ENCODE data around the gene CHRNG.

CHRNG gene

DNA sequence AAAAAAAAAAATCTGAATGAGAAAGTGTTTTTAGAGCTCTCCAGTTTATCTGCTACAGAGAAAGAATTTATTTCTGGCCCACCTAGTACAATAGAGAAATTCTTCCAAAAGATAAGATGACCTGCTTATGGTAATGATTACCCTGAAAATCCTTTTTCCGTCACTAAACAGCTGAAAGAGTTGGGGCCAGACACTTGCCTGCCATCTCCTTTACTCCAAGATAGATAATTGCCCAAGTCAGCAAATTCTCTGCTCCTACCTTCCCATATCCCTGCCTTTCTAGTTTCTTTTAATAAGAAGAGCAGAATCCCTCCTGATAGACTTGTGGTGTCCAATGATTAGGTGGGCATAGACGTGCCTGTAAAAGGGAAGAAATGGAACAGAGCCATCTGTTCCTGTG is 39.1 kb downstream of the CHRNG start:
- H3K4me3 ChIP-seq (ENCODE audit: low read depth in 1 of 2, low read length in 1 of 2): no peak overlapping the region
- H3K4me1 ChIP-seq (ENCODE audit: control insufficient read depth in 1 of 2, insufficient read depth in 1 of 2, low read depth in 1 of 2, low read length in 1 of 2): no peaks in the 10 kb centered on the region
- no peak for TF ChIP-seq CTCF (IDR thresholded peaks at IDR 0.05)
- no peaks in the 10 kb centered on the region for H3K9me3 ChIP-seq
- H3K27me3 ChIP-seq: no peaks in the 10 kb centered on the region
- peaks cover 63% of the 10 kb centered on the region for H3K36me3 ChIP-seq
- no peak overlapping the region for H3K27ac ChIP-seq

GRCh38 chr2:232580648-232580981 is 41.1 kb downstream of the CHRNG start:
- H3K27ac ChIP-seq: no peak overlapping the region
- H3K4me3 ChIP-seq (ENCODE audit: low read depth in 1 of 2, low read length in 1 of 2): no peak overlapping the region
- H3K9me3 ChIP-seq: no peaks in the 10 kb centered on the region
- H3K27me3 ChIP-seq: no peaks in the 10 kb centered on the region
- no peak for TF ChIP-seq CTCF (IDR thresholded peaks at IDR 0.05)
- H3K4me1 ChIP-seq (ENCODE audit: control insufficient read depth in 1 of 2, insufficient read depth in 1 of 2, low read depth in 1 of 2, low read length in 1 of 2): no peaks in the 10 kb centered on the region
- peaks cover 54% of the 10 kb centered on the region for H3K36me3 ChIP-seq

DNA sequence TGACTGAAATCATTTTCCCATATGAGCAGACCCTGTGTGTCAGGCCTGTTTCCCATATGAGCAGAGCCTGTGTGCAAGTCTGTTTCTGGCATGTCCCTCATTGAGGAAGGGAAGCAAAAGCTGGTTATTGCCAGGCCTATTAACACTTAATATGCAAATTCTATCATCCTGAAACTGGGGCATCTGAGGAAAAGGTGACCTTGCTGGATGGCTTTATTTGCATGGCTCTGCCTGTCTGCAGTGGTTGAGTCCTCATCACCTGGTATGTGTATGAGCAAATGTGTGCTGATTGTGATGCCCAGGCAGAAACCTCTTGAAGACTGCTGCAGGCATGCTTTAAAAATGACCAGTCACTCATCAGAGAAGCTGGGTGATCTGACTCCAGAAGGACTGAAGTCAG is 42.2 kb downstream of the CHRNG start:
- Histone ChIP-seq H3K9me3 (no peaks in the 10 kb centered on the region), H3K4me3 (ENCODE audit: low read depth in 1 of 2, low read length in 1 of 2) (no peak overlapping the region), H3K27me3 (no peaks in the 10 kb centered on the region), H3K36me3 (peaks cover 49% of the 10 kb centered on the region), H3K4me1 (ENCODE audit: control insufficient read depth in 1 of 2, insufficient read depth in 1 of 2, low read depth in 1 of 2, low read length in 1 of 2) (no peaks in the 10 kb centered on the region), H3K27ac (no peak overlapping the region)
- no peak for TF ChIP-seq CTCF (IDR thresholded peaks at IDR 0.05)

DNA sequence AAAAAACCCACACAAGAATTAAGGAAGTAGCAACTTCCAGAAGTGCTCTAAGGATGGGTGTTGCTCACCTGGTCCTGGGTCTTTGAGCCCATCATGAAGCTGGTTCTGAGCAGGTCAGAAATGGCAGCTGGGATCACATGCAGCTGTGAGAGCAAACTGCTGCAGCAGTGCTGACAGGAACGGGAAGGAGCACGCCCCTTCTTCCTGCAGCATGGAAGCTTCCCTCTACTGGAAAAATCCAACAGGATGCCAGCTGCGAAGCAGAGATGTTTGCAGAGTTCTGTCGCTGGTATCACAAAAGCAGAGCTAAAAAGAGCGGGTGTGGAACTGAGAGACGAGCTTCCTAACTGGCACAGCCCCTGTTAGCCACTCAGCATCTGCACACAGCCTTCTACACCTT is 44.7 kb downstream of the CHRNG start:
- no peak for TF ChIP-seq CTCF (IDR thresholded peaks at IDR 0.05)
- Histone ChIP-seq H3K4me3 (ENCODE audit: low read depth in 1 of 2, low read length in 1 of 2) (no peak overlapping the region), H3K27ac (no peak overlapping the region), H3K9me3 (no peaks in the 10 kb centered on the region), H3K36me3 (peaks cover 37% of the 10 kb centered on the region), H3K27me3 (no peaks in the 10 kb centered on the region), H3K4me1 (ENCODE audit: control insufficient read depth in 1 of 2, insufficient read depth in 1 of 2, low read depth in 1 of 2, low read length in 1 of 2) (no peaks in the 10 kb centered on the region)

DNA sequence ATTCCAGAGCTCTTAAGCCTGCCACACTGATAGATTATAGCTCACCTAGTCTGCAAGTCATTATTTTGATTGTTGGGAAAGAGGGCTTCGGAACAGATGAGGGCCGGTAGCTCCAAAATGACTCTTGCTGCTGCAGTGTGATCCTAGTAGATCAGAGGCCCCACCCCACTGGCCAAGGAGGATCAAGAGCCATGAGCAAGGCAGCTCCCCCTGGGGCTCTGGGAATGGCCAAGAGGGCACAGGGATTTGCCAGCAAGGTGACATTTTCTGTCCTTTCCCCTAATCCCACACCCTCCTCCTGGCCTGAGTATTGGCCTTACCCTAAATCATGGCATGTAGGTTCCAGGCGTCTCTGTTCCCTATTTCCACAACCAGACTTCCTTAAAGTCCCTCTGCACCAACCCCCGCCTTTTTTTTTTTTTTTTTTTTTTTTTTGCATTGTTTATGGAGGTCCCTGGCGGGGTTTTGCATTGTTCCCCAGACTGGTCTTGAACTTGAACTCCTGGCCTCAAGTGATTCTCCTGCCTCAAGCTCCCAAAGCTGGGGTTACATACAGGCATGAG is 47.5 kb downstream of the CHRNG start:
- no peak overlapping the region for H3K4me3 ChIP-seq (ENCODE audit: low read depth in 1 of 2, low read length in 1 of 2)
- H3K9me3 ChIP-seq: no peaks in the 10 kb centered on the region
- H3K4me1 ChIP-seq (ENCODE audit: control insufficient read depth in 1 of 2, insufficient read depth in 1 of 2, low read depth in 1 of 2, low read length in 1 of 2): no peaks in the 10 kb centered on the region
- H3K36me3 ChIP-seq: peaks cover 24% of the 10 kb centered on the region
- no peaks in the 10 kb centered on the region for H3K27me3 ChIP-seq
- no peak for TF ChIP-seq CTCF (IDR thresholded peaks at IDR 0.05)
- H3K27ac ChIP-seq: no peak overlapping the region

- Histone ChIP-seq H3K27ac (no peak overlapping the region), H3K36me3 (peaks cover 19% of the 10 kb centered on the region), H3K27me3 (no peaks in the 10 kb centered on the region)
Observed at GRCh38 chr2:232587512-232587911, 48.0 kb downstream of the CHRNG start.

More at GRCh38 chr2:232587512-232587911, 48.0 kb downstream of the CHRNG start:
- H3K4me1 ChIP-seq (ENCODE audit: control insufficient read depth in 1 of 2, insufficient read depth in 1 of 2, low read depth in 1 of 2, low read length in 1 of 2): no peaks in the 10 kb centered on the region
- no peak overlapping the region for H3K4me3 ChIP-seq (ENCODE audit: low read depth in 1 of 2, low read length in 1 of 2)
- TF ChIP-seq CTCF (IDR thresholded peaks at IDR 0.05): no peak
- H3K9me3 ChIP-seq: no peaks in the 10 kb centered on the region
